Measurements from ENCODE around the gene CLASP1.

DNA sequence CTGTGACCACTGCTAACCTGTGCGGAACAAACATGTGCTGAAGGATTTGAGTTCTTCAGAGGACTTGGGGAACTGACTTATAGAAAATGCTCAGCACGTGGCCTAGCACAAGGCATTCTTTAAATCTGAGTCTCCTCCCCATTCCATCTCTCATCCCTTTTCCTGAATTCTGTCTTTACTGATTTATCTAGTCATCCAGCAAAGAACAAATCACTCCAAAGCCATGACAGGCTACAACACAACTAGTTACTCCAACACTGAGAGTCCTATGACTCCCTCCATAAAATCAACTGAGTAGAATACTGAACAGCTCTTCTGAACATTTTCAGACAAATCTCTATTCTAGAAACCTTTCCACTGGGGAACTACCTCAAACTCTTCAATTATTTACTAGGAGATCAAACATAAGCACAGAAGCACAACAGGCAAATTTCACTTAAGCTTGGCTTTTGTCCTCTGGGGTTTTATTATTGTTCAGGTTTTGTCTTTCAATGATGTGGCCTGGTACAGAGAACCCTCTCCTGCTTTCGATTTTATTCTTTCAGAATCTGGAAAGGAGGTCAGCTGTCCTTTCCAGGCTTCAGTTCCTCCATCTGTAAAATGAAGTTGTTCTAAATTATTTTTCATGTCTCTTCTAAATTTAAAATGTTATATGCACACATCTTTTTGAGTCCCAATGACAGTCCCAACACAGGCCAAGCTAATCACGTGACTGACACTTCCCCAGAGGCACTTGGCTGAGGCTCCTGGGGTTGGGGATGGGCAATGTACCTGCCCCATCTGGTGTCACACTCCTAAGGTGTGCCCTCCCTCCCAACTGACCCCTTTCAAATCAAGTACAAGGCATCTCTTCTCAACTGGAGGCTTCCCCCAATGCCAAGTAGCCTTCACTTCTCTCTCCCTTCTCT, 86.7 kb downstream of the CLASP1 start:
- TF ChIP-seq POLR2A (IDR thresholded peaks at IDR 0.05): no peak
- TF ChIP-seq, protein P1, sequence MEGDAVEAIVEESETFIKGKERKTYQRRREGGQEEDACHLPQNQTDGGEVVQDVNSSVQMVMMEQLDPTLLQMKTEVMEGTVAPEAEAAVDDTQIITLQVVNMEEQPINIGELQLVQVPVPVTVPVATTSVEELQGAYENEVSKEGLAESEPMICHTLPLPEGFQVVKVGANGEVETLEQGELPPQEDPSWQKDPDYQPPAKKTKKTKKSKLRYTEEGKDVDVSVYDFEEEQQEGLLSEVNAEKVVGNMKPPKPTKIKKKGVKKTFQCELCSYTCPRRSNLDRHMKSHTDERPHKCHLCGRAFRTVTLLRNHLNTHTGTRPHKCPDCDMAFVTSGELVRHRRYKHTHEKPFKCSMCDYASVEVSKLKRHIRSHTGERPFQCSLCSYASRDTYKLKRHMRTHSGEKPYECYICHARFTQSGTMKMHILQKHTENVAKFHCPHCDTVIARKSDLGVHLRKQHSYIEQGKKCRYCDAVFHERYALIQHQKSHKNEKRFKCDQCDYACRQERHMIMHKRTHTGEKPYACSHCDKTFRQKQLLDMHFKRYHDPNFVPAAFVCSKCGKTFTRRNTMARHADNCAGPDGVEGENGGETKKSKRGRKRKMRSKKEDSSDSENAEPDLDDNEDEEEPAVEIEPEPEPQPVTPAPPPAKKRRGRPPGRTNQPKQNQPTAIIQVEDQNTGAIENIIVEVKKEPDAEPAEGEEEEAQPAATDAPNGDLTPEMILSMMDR (IDR thresholded peaks at IDR 0.05): no peak
